NT2/D1 (cell line): ENCODE data around the gene ENTREP3.

ENCODE experiments used
- SUZ12 ChIP-seq: IDR thresholded peaks from 2 replicates; pipeline ENCODE4 v1.6.1; 2011; ENCODE audit not compliant: insufficient read length, insufficient read depth; ENCODE audit errors: extremely low read depth
- YY1 ChIP-seq: IDR thresholded peaks from 2 replicates; pipeline ENCODE4 v1.6.1; 2011; ENCODE audit not compliant: insufficient read length, insufficient read depth
- ZNF274 ChIP-seq: IDR thresholded peaks from 2 replicates; pipeline ENCODE4 v1.6.1; 2011; ENCODE audit warnings: mild to moderate bottlenecking, low read depth, low read length

DNA sequence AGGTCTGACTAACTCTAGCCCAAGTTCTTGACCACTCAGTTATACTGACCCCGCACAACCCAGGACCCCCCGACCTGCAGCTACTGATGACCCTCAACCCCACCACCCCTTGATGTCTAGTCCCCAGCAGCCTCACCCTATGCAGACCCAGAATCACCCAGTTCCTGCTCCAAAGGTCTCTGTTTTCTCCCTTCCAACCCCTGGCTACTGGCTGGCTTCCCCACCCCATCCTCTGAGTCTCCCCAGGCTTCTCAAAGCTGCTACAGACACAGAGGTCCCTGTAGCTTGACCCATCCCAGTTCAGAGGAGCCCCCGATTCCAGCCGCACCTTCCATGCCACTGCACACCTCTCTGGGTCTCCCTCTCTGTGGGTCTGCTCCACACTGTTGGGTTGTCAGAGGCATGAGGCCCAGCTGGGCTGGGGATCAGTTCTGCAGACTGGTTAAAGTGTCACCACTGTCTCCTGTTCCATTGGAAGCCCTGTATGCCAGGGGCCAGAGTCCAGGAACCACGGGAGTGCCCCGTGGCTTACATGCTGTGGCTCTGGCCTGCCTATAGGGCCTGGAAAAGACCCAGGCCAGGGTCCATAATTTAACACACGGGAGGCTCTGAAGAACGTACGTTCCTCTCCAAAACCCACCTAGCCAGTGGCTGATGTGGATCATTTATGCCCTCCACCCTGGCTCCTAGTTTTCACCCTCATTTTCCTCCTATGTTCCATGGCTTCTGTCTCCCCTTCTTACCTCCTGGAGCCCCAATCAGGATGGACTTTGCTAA is 45.5 kb upstream of the ENTREP3 start:
- TF ChIP-seq SUZ12 (no peak), YY1 (no peak), ZNF274 (no peak)
